HG02970 (cell line): ENCODE results near the gene TMEM232.
"Not testable (repeated sequence)": the region's sequence is repeated elsewhere in the genome, so short reads cannot be mapped to it uniquely, and the experiment has no call there.

ENCODE experiments used
- ATAC-seq: cut with Tn5 transposase; IDR thresholded peaks from one replicate; pipeline ENCODE4 v1.9.1; 2021; ENCODE audit warnings: mild to moderate bottlenecking, moderate library complexity, moderate number of reproducible peaks; ENCODE audit not compliant: unreplicated experiment, low FRiP score

TMEM232 gene

GRCh38 chr5:110536120-110537115 lies 190.1 kb downstream of the TMEM232 start:
- no peak for ATAC-seq

- ATAC-seq = not testable (repeated sequence)
These were observed 191.3 kb downstream of the TMEM232 start for GRCh38 chr5:110535146-110535545.

GRCh38 chr5:110525762-110526161 lies 200.7 kb downstream of the TMEM232 start:
- no peak for ATAC-seq

GRCh38 chr5:110517396-110517795 lies 209.1 kb downstream of the TMEM232 start:
- no peak for ATAC-seq

GRCh38 chr5:110514030-110514429 lies 212.4 kb downstream of the TMEM232 start:
- no peak for ATAC-seq

- no peak for ATAC-seq
These were observed 214.2 kb downstream of the TMEM232 start for GRCh38 chr5:110512266-110512665.

GRCh38 chr5:110510146-110510545 lies 216.3 kb downstream of the TMEM232 start:
- ATAC-seq = no peak

- no peak for ATAC-seq
These were observed 218.5 kb downstream of the TMEM232 start for GRCh38 chr5:110507972-110508371.

- ATAC-seq = no peak
These were observed 220.1 kb downstream of the TMEM232 start for GRCh38 chr5:110506378-110506777.

- ATAC-seq = no peak
These were observed 230.2 kb downstream of the TMEM232 start for GRCh38 chr5:110496276-110496675.

GRCh38 chr5:110492446-110492845 lies 234.0 kb downstream of the TMEM232 start:
- no peak for ATAC-seq

- no peak for ATAC-seq
These were observed 247.6 kb downstream of the TMEM232 start for GRCh38 chr5:110478895-110479294.

GRCh38 chr5:110477911-110478310 lies 248.6 kb downstream of the TMEM232 start:
- no peak for ATAC-seq

- ATAC-seq = no peak
These were observed 250.3 kb downstream of the TMEM232 start for GRCh38 chr5:110476164-110476563.

GRCh38 chr5:110475529-110475928 lies 250.9 kb downstream of the TMEM232 start:
- no peak for ATAC-seq

- no peak for ATAC-seq
These were observed 257.0 kb downstream of the TMEM232 start for GRCh38 chr5:110469486-110469885.

- ATAC-seq = no peak
These were observed 263.4 kb downstream of the TMEM232 start for GRCh38 chr5:110463106-110463505.

GRCh38 chr5:110460837-110461236 lies 265.6 kb downstream of the TMEM232 start:
- no peak for ATAC-seq

GRCh38 chr5:110458313-110458712 lies 268.2 kb downstream of the TMEM232 start:
- no peak for ATAC-seq

- ATAC-seq = no peak
These were observed 283.6 kb downstream of the TMEM232 start for GRCh38 chr5:110442856-110443255.

GRCh38 chr5:110441035-110441434 lies 285.4 kb downstream of the TMEM232 start:
- no peak for ATAC-seq

GRCh38 chr5:110440058-110440457 lies 286.4 kb downstream of the TMEM232 start:
- ATAC-seq = no peak
